AG04449 (cell line): Measurements from ENCODE around the gene DENND6A.

Source experiments
- CTCF ChIA-PET: fragments of 350-600 bp; formaldehyde crosslinking; extraction: SDS; loops from one replicate; lab custom pipeline; 2021; ENCODE audit warnings: antibody characterized with exemption; lab: Yijun Ruan, JAX
- POLR2A ChIA-PET: fragments of 400-600, 350-600 bp; formaldehyde crosslinking; extraction: SDS; loops from one replicate; lab custom pipeline; 2020; ENCODE audit warnings: antibody characterized with exemption, inconsistent platforms; lab: Yijun Ruan, JAX
- DNase-seq: peaks from one replicate; pipeline ENCODE4 v3.0.0-alpha.2; 2010; ENCODE audit warnings: low read depth, low spot score
- H3K4me3 ChIP-seq: 2 replicates; pipeline ENCODE4 v1.5.1; 2011; ENCODE audit warnings: low read depth, mild to moderate bottlenecking, control low read depth, low read length
- CTCF ChIP-seq: IDR thresholded peaks from one replicate; pipeline ENCODE4 v1.5.1; 2011; ENCODE audit warnings: mild to moderate bottlenecking, moderate library complexity, low read length, control low read depth, inconsistent platforms; ENCODE audit not compliant: insufficient read depth; ENCODE audit errors: missing control alignments

Gene DENND6A

GRCh38 chr3:57689367-57690053 is 3.4 kb downstream of the DENND6A start:
- ChIA-PET POLR2A (no interaction called here), CTCF (interaction anchor here (1.4 kb wide), 1 partner anchor 163 kb away, joined by 5 read pairs; no protein-coding TSS in a partner anchor)
- no peak for DNase-seq
- no peak for TF ChIP-seq CTCF
- H3K4me3 ChIP-seq, result no peak overlapping the region

GRCh38 chr3:57688291-57688690 is 4.6 kb downstream of the DENND6A start:
- TF ChIP-seq CTCF, result no peak
- DNase-seq, result no peak
- no peak overlapping the region for H3K4me3 ChIP-seq
- POLR2A ChIA-PET, result no interaction called here
- CTCF ChIA-PET, result interaction anchor here (1.4 kb wide), 1 partner anchor 165 kb away, joined by 5 read pairs; no protein-coding TSS in a partner anchor

DNA sequence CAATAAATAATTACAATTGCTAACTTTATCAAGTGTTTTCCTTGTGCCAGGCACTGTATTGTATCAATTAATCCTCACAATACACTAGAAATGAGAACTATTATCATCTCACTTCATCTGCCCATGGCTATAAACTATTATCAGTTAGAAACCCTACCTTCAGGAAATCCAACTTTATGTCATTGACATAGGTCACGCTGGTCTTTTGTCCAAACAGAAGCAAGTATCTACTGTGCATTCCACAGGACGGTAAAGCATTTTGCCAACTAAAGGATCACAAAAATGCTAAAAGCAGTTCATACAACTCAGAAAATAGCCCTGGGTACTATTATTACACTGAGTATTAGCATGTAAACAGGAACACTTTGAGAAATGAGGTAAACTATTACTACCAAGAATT is 9.6 kb downstream of the DENND6A start:
- no peak for DNase-seq
- no peak overlapping the region for H3K4me3 ChIP-seq
- TF ChIP-seq CTCF, result no peak
- POLR2A ChIA-PET, result no interaction called here
- CTCF ChIA-PET, result interaction anchor here (1.0 kb wide), 1 partner anchor 12 kb away, joined by 4 read pairs; no protein-coding TSS in a partner anchor

- DNase-seq, result no peak
- TF ChIP-seq CTCF, result no peak
- H3K4me3 ChIP-seq, result no peak overlapping the region
- ChIA-PET POLR2A (no interaction called here), CTCF (interaction anchor here (0.6 to 1.8 kb wide), 7 partner anchors 9 to 848 kb away, joined by 3 to 13 read pairs (median 4); no protein-coding TSS in a partner anchor)
Observed at GRCh38 chr3:57682284-57682683, 10.6 kb downstream of the DENND6A start.

DNA sequence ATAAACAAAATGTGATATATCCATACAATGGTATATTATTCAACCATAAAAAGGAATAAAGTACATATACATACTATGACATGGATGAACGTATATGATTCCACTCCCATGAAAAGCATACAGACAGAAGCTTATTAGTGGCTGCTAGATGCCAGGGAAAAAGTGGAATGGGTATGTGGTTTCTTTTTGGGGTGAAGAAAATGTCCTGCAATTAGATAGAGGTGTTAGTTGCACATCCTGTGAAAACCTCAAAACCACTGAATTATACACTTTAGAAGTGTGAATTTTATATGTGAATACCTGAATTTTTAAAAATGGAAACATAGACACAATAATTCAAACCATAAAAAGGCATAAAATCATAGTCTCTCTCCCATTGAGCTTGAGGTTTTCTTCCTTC is 11.2 kb downstream of the DENND6A start:
- H3K4me3 ChIP-seq, result no peak overlapping the region
- TF ChIP-seq CTCF, result no peak
- ChIA-PET POLR2A (no interaction called here), CTCF (interaction anchor here (0.6 to 1.8 kb wide), 8 partner anchors 9 to 847 kb away, joined by 3 to 13 read pairs (median 3); no protein-coding TSS in a partner anchor)
- no peak for DNase-seq

GRCh38 chr3:57680046-57680445 is 12.8 kb downstream of the DENND6A start:
- POLR2A ChIA-PET, result no interaction called here
- CTCF ChIA-PET, result interaction anchor here (0.9 kb wide), 1 partner anchor 28 kb away, joined by 3 read pairs; no protein-coding TSS in a partner anchor
- no peak overlapping the region for H3K4me3 ChIP-seq
- no peak for DNase-seq
- no peak for TF ChIP-seq CTCF
